ENCODE data around the gene SLC26A2. TPM values are rescaled to one million over a fixed set of nuclear protein-coding genes. Genes with fewer than 3 reads are reported as not detected.

The SLC26A2 gene
- total and polyA plus RNA-seq, 2 donors from 2014 or later, result 2.2 to 18.4 TPM

GRCh38 chr5:149979896-149980295, 19.3 kb downstream of the SLC26A2 start:
- H3K27me3 ChIP-seq (ENCODE audit: control insufficient read depth, insufficient read depth, low read length), result no peaks in the 10 kb centered on the region
- H3K9me3 ChIP-seq (ENCODE audit: control insufficient read depth in 2 of 3, insufficient read depth in 1 of 3, low read length in 3 of 3), result no peaks in the 10 kb centered on the region
- DNase-seq (no peak), FAIRE-seq (peak; percentile 76)
- peaks cover 0 to 2% (median 0%) of the 10 kb centered on the region in 3 donors for H3K36me3 ChIP-seq (ENCODE audit: control insufficient read depth in 2 of 3, insufficient read depth in 3 of 3, low read length in 3 of 3)
- H3K4me1 ChIP-seq (ENCODE audit: control insufficient read depth in 2 of 3, insufficient read depth in 2 of 3, low read depth in 1 of 3, low read length in 3 of 3), result no peaks in the 10 kb centered on the region
- no peak overlapping the region for H3K9ac ChIP-seq (ENCODE audit: low read length in 3 of 3)
- no peak overlapping the region for H3K27ac ChIP-seq (ENCODE audit: low read depth in 2 of 2, low read length in 2 of 2)
- intact Hi-C loops (cut with DNase I), result no loop called here
- H3K4me3 ChIP-seq (ENCODE audit: low read length in 3 of 3), result no peak overlapping the region
- no peak for TF ChIP-seq CTCF (IDR thresholded peaks at IDR 0.05; ENCODE audit: borderline replicate concordance, extremely low read depth, insufficient read depth)

GRCh38 chr5:149981206-149981605, 20.6 kb downstream of the SLC26A2 start:
- Histone ChIP-seq H3K4me1 (ENCODE audit: control insufficient read depth in 2 of 3, insufficient read depth in 2 of 3, low read depth in 1 of 3, low read length in 3 of 3) (no peaks in the 10 kb centered on the region), H3K4me3 (ENCODE audit: low read length in 3 of 3) (no peak overlapping the region), H3K27ac (ENCODE audit: low read depth in 2 of 2, low read length in 2 of 2) (no peak overlapping the region), H3K36me3 (ENCODE audit: control insufficient read depth in 2 of 3, insufficient read depth in 3 of 3, low read length in 3 of 3) (peaks cover 0 to 2% (median 0%) of the 10 kb centered on the region in 3 donors), H3K27me3 (ENCODE audit: control insufficient read depth, insufficient read depth, low read length) (no peaks in the 10 kb centered on the region), H3K9ac (ENCODE audit: low read length in 3 of 3) (no peak overlapping the region), H3K9me3 (ENCODE audit: control insufficient read depth in 2 of 3, insufficient read depth in 1 of 3, low read length in 3 of 3) (no peaks in the 10 kb centered on the region)
- no peak for TF ChIP-seq CTCF (IDR thresholded peaks at IDR 0.05; ENCODE audit: borderline replicate concordance, extremely low read depth, insufficient read depth)
- intact Hi-C loops (cut with DNase I), result no loop called here
- peak in 2 of 5 donors; percentile 19 to 41 for DNase-seq
- FAIRE-seq, result no peak

DNA sequence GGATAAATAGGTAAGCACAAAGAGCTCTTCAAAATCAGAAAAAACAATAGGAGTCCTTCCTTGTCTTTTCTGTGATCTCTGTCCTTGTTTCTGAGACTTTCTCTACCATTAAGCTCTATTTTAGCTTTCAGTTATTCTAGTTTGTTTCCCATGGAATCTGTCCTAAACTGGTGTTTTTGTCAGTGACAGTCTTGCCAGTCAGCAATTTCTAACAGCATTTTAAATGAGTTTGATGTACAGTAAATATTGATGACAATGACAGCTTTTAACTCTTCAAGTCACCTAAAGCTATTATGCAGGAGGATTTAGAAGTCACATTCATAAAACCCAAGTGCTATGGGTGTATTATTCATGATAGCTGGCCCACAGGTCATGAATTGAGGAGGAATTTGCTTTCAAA, 21.9 kb downstream of the SLC26A2 start:
- intact Hi-C loops (cut with DNase I), result no loop called here
- no peaks in the 10 kb centered on the region for H3K4me1 ChIP-seq (ENCODE audit: control insufficient read depth in 2 of 3, insufficient read depth in 2 of 3, low read depth in 1 of 3, low read length in 3 of 3)
- H3K27ac ChIP-seq (ENCODE audit: low read depth in 2 of 2, low read length in 2 of 2), result no peak overlapping the region
- no peaks in the 10 kb centered on the region for H3K9me3 ChIP-seq (ENCODE audit: control insufficient read depth in 2 of 3, insufficient read depth in 1 of 3, low read length in 3 of 3)
- peaks cover 0 to 2% (median 0%) of the 10 kb centered on the region in 3 donors for H3K36me3 ChIP-seq (ENCODE audit: control insufficient read depth in 2 of 3, insufficient read depth in 3 of 3, low read length in 3 of 3)
- H3K27me3 ChIP-seq (ENCODE audit: control insufficient read depth, insufficient read depth, low read length), result no peaks in the 10 kb centered on the region
- no peak overlapping the region for H3K9ac ChIP-seq (ENCODE audit: low read length in 3 of 3)
- FAIRE-seq, result no peak
- no peak for TF ChIP-seq CTCF (IDR thresholded peaks at IDR 0.05; ENCODE audit: borderline replicate concordance, extremely low read depth, insufficient read depth)
- no peak for DNase-seq
- no peak overlapping the region for H3K4me3 ChIP-seq (ENCODE audit: low read length in 3 of 3)

DNA sequence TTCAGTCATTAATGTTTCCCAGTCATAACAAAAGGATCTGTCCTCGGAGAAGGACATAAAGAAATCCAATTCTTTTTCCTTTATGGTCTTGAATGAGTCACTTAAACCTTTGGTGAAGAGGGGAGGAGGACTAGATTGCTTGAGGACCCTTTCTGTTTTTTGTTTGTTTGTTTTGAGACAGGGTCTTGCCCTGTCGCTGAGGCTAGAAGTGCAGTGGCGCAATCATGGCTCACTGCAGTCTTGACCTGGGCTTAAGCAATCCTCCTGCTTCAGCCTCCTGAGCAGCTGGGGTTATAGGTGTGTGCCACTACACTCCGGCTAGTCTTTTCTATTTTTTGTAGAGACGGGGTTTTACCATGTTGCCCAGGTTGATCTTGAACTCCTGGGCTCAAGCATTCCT, 27.6 kb downstream of the SLC26A2 start:
- no peaks in the 10 kb centered on the region for H3K27me3 ChIP-seq (ENCODE audit: control insufficient read depth, insufficient read depth, low read length)
- no peak for TF ChIP-seq CTCF (IDR thresholded peaks at IDR 0.05; ENCODE audit: borderline replicate concordance, extremely low read depth, insufficient read depth)
- no peaks in the 10 kb centered on the region for H3K9me3 ChIP-seq (ENCODE audit: control insufficient read depth in 2 of 3, insufficient read depth in 1 of 3, low read length in 3 of 3)
- H3K9ac ChIP-seq (ENCODE audit: low read length in 3 of 3), result no peak overlapping the region
- FAIRE-seq, result no peak
- H3K36me3 ChIP-seq (ENCODE audit: control insufficient read depth in 2 of 3, insufficient read depth in 3 of 3, low read length in 3 of 3), result no peaks in the 10 kb centered on the region
- H3K27ac ChIP-seq (ENCODE audit: low read depth in 2 of 2, low read length in 2 of 2), result no peak overlapping the region
- no peaks in the 10 kb centered on the region for H3K4me1 ChIP-seq (ENCODE audit: control insufficient read depth in 2 of 3, insufficient read depth in 2 of 3, low read depth in 1 of 3, low read length in 3 of 3)
- intact Hi-C loops (cut with DNase I), result no loop called here
- DNase-seq, result no peak
- H3K4me3 ChIP-seq (ENCODE audit: low read length in 3 of 3), result no peak overlapping the region
